ENCODE data around the gene DDX39A.
A peak's percentile ranks its signal among the peaks of the same experiment; 100 is the strongest.

The DDX39A gene

GRCh38 chr19:14434543-14435319 is 15.6 kb upstream of the DDX39A start:
- H3K9ac ChIP-seq (ENCODE audit: low read depth in 1 of 2, low read length in 2 of 2), result peak overlapping the region in 1 of 2 donors; percentile 64
- peaks cover 24 to 26% of the 10 kb centered on the region in 2 donors for H3K4me1 ChIP-seq (ENCODE audit: control insufficient read depth in 2 of 2, insufficient read depth in 2 of 2, low read length in 2 of 2)
- peak overlapping the region; percentile 54 to 70 for H3K4me3 ChIP-seq (ENCODE audit: low read length in 2 of 2)
- peaks cover 3 to 5% of the 10 kb centered on the region in 2 donors for H3K27me3 ChIP-seq (ENCODE audit: control insufficient read depth in 2 of 2, insufficient read depth in 2 of 2, low read length in 2 of 2)
- no peaks in the 10 kb centered on the region for H3K9me3 ChIP-seq (ENCODE audit: control insufficient read depth in 2 of 2, low read length in 2 of 2)
- no peaks in the 10 kb centered on the region for H3K36me3 ChIP-seq (ENCODE audit: control insufficient read depth in 2 of 2, insufficient read depth in 2 of 2, low read length in 2 of 2)
- H3K27ac ChIP-seq (ENCODE audit: low read depth in 2 of 2, low read length in 2 of 2), result peak overlapping the region; percentile 48 to 63

- no peaks in the 10 kb centered on the region for H3K9me3 ChIP-seq (ENCODE audit: control insufficient read depth in 2 of 2, low read length in 2 of 2)
- peak overlapping the region; percentile 26 to 64 for H3K9ac ChIP-seq (ENCODE audit: low read depth in 1 of 2, low read length in 2 of 2)
- peaks cover 3 to 5% of the 10 kb centered on the region in 2 donors for H3K27me3 ChIP-seq (ENCODE audit: control insufficient read depth in 2 of 2, insufficient read depth in 2 of 2, low read length in 2 of 2)
- peaks cover 21 to 24% of the 10 kb centered on the region in 2 donors for H3K4me1 ChIP-seq (ENCODE audit: control insufficient read depth in 2 of 2, insufficient read depth in 2 of 2, low read length in 2 of 2)
- H3K27ac ChIP-seq (ENCODE audit: low read depth in 2 of 2, low read length in 2 of 2), result peak overlapping the region; percentile 48 to 63
- H3K36me3 ChIP-seq (ENCODE audit: control insufficient read depth in 2 of 2, insufficient read depth in 2 of 2, low read length in 2 of 2), result no peaks in the 10 kb centered on the region
- peak overlapping the region; percentile 54 to 70 for H3K4me3 ChIP-seq (ENCODE audit: low read length in 2 of 2)
Measured at GRCh38 chr19:14433554-14434501, 14.7 kb upstream of the DDX39A start.

DNA sequence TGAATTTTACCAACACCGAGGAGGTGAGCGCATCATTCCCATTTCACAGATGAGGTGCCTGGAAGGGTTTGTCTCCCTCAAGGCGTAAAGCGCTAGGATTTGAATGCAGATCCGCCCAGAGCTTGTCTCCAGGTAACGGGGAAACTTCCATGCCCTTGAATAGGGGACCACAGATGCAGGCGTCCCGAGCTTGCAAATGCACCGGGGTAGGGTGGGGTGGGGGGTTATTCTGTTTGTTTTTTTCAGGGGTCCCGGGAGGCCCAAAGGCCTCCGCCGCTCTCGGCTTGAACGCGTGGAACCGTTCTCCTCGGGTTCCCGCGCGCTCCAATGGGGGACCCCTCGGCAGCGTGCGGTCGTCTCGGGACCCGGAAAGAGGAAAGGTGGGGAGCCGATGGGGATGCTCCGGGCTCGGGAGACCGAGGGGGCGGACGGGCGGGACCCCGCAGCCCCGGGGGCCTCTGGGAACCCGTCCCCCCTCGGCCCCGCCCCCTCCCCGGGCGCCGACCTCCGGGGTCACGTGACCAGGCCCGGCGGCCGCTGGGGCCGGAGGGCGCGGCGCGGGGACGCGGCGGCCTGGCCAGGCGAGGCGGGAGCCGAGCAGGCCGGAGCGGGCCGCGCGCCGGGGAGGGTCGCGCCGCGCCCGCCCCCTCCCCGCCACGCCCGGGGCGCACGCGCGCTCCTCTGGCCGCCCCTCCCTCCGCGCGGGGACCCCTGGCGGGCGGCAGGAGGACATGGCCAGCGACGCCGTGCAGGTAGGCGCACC is 13.8 kb upstream of the DDX39A start, which contains the start of gene PKN1:
PKN1 (plus strand) TSS at position 516 of the 763 bp plus-strand sequence; CDS start at position 732, 216 bp downstream.
- Histone ChIP-seq H3K36me3 (ENCODE audit: control insufficient read depth in 2 of 2, insufficient read depth in 2 of 2, low read length in 2 of 2) (no peaks in the 10 kb centered on the region), H3K9ac (ENCODE audit: low read depth in 1 of 2, low read length in 2 of 2) (peak within 1 kb of the TSS; percentile 60 to 64), H3K27ac (ENCODE audit: low read depth in 2 of 2, low read length in 2 of 2) (peak within 1 kb of the TSS; percentile 48 to 63), H3K27me3 (ENCODE audit: control insufficient read depth in 2 of 2, insufficient read depth in 2 of 2, low read length in 2 of 2) (peaks cover 3 to 5% of the 10 kb centered on the region in 2 donors), H3K4me3 (ENCODE audit: low read length in 2 of 2) (peak within 1 kb of the TSS; percentile 54 to 70), H3K9me3 (ENCODE audit: control insufficient read depth in 2 of 2, low read length in 2 of 2) (no peaks in the 10 kb centered on the region), H3K4me1 (ENCODE audit: control insufficient read depth in 2 of 2, insufficient read depth in 2 of 2, low read length in 2 of 2) (peaks cover 21 to 24% of the 10 kb centered on the region in 2 donors)

DNA sequence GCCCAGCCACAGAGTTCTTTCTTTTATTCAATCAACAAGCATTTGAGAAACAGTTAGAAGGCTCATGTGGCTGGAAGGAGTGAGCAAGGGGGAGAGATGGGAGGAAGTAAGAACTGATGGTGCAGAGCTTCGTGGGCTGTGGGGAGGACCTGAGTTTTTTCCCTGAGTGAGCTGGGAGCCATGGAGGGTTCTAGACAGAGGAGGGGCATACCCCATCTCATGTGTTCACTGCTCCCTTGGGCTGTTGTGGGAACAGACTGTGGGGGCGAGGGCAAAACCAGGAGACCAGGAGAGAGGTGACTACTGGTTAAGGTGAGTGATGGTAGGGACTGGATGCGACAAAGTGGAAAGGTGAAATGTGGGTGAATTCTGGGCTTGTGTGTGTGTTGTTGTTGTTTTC is 11.6 kb upstream of the DDX39A start:
- no peak overlapping the region for H3K4me3 ChIP-seq (ENCODE audit: low read length in 2 of 2)
- no peaks in the 10 kb centered on the region for H3K9me3 ChIP-seq (ENCODE audit: control insufficient read depth in 2 of 2, low read length in 2 of 2)
- H3K9ac ChIP-seq (ENCODE audit: low read depth in 1 of 2, low read length in 2 of 2), result no peak overlapping the region
- H3K36me3 ChIP-seq (ENCODE audit: control insufficient read depth in 2 of 2, insufficient read depth in 2 of 2, low read length in 2 of 2), result no peaks in the 10 kb centered on the region
- H3K4me1 ChIP-seq (ENCODE audit: control insufficient read depth in 2 of 2, insufficient read depth in 2 of 2, low read length in 2 of 2), result peaks cover 21 to 24% of the 10 kb centered on the region in 2 donors
- no peak overlapping the region for H3K27ac ChIP-seq (ENCODE audit: low read depth in 2 of 2, low read length in 2 of 2)
- peaks cover 3 to 5% of the 10 kb centered on the region in 2 donors for H3K27me3 ChIP-seq (ENCODE audit: control insufficient read depth in 2 of 2, insufficient read depth in 2 of 2, low read length in 2 of 2)

DNA sequence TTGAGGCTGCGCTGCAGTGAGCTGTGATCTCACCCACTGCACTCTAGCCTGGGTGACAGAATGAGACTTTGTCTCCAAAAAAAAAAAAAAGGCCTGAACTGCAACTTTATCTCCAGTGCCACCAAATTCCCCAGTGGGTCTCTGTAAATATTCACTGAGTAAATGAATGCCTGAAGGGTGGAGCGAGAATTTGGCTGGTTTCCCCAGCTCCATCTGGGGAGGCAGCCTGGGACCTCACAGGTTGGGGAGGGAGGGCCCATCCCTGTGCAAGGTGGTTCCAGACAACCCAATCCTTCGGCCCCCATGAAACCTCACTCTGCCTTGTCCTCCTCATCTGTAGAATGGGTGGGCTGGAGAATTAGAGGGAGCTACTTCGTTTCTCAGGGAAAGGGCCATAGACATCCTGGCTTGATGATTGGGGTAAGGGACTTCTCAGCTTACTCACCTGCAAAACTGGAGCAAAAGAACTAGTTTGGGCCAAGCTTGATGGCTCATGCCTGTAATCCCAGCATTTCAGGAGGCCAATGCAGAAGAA is 9.8 kb upstream of the DDX39A start:
- Histone ChIP-seq H3K36me3 (ENCODE audit: control insufficient read depth in 2 of 2, insufficient read depth in 2 of 2, low read length in 2 of 2) (no peaks in the 10 kb centered on the region), H3K9ac (ENCODE audit: low read depth in 1 of 2, low read length in 2 of 2) (no peak overlapping the region)

DNA sequence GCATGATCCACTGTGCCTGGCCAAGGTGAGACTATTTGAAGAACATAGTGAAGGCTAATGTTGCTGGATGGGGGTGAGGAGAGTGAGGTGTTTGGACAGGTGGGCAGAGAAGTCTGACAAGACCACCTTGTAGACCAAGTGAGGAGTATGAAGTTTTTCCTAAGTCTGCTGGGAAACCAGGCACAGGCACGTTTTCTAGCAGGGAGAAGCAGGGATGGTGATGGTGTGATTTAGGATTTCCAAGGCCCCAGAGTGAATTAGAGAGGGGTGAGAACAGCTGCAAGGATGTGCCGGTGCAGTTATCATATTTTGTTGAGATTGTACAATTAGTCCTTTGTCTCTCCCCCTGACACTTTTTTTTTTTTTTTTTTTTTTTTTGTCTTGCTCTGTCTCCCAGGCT is 8.3 kb upstream of the DDX39A start:
- no peak overlapping the region for H3K9ac ChIP-seq (ENCODE audit: low read depth in 1 of 2, low read length in 2 of 2)
- no peaks in the 10 kb centered on the region for H3K9me3 ChIP-seq (ENCODE audit: control insufficient read depth in 2 of 2, low read length in 2 of 2)
- peaks cover 0 to 5% of the 10 kb centered on the region in 2 donors for H3K27me3 ChIP-seq (ENCODE audit: control insufficient read depth in 2 of 2, insufficient read depth in 2 of 2, low read length in 2 of 2)
- no peak overlapping the region for H3K4me3 ChIP-seq (ENCODE audit: low read length in 2 of 2)
- H3K27ac ChIP-seq (ENCODE audit: low read depth in 2 of 2, low read length in 2 of 2), result no peak overlapping the region
- no peaks in the 10 kb centered on the region for H3K36me3 ChIP-seq (ENCODE audit: control insufficient read depth in 2 of 2, insufficient read depth in 2 of 2, low read length in 2 of 2)
- peaks cover under 1% of the 10 kb centered on the region in 2 donors for H3K4me1 ChIP-seq (ENCODE audit: control insufficient read depth in 2 of 2, insufficient read depth in 2 of 2, low read length in 2 of 2)

More for the DNA sequence above, 9.8 kb upstream of the DDX39A start:
- no peaks in the 10 kb centered on the region for H3K9me3 ChIP-seq (ENCODE audit: control insufficient read depth in 2 of 2, low read length in 2 of 2)
- no peak overlapping the region for H3K27ac ChIP-seq (ENCODE audit: low read depth in 2 of 2, low read length in 2 of 2)
- H3K4me3 ChIP-seq (ENCODE audit: low read length in 2 of 2), result no peak overlapping the region
- H3K4me1 ChIP-seq (ENCODE audit: control insufficient read depth in 2 of 2, insufficient read depth in 2 of 2, low read length in 2 of 2), result peaks cover 10 to 11% of the 10 kb centered on the region in 2 donors
- H3K27me3 ChIP-seq (ENCODE audit: control insufficient read depth in 2 of 2, insufficient read depth in 2 of 2, low read length in 2 of 2), result peaks cover 3 to 5% of the 10 kb centered on the region in 2 donors

DNA sequence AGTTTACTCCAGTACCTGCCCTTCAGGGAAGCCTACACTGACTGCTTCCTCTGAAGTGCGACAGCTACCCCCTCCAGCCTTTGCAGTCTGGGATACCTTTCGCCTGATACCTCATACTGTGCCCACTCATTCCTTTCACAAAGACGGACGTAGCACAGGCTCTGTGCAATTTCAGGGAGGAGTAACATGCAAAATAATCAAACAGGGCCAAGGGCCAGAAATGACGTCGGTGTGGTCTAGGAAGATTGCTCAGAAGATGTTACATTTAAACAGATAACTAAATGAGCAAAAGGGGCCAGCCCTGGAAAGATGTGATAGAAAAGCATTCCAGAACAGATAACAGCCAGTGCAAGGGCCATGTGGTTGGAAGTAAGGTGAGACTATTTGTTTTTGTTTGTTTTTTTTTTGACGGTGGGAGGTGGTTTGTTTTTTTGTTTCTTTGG is 6.6 kb upstream of the DDX39A start:
- H3K9me3 ChIP-seq (ENCODE audit: control insufficient read depth in 2 of 2, low read length in 2 of 2), result no peaks in the 10 kb centered on the region
- no peaks in the 10 kb centered on the region for H3K4me1 ChIP-seq (ENCODE audit: control insufficient read depth in 2 of 2, insufficient read depth in 2 of 2, low read length in 2 of 2)
- H3K36me3 ChIP-seq (ENCODE audit: control insufficient read depth in 2 of 2, insufficient read depth in 2 of 2, low read length in 2 of 2), result no peaks in the 10 kb centered on the region
- no peaks in the 10 kb centered on the region for H3K27me3 ChIP-seq (ENCODE audit: control insufficient read depth in 2 of 2, insufficient read depth in 2 of 2, low read length in 2 of 2)
- H3K27ac ChIP-seq (ENCODE audit: low read depth in 2 of 2, low read length in 2 of 2), result no peak overlapping the region
- H3K4me3 ChIP-seq (ENCODE audit: low read length in 2 of 2), result no peak overlapping the region
- no peak overlapping the region for H3K9ac ChIP-seq (ENCODE audit: low read depth in 1 of 2, low read length in 2 of 2)

GRCh38 chr19:14418856-14419105 is 360 bp downstream of the DDX39A start:
- Histone ChIP-seq H3K4me1 (ENCODE audit: control insufficient read depth in 2 of 2, insufficient read depth in 2 of 2, low read length in 2 of 2) (peaks cover 24 to 29% of the 10 kb centered on the region in 2 donors), H3K36me3 (ENCODE audit: control insufficient read depth in 2 of 2, insufficient read depth in 2 of 2, low read length in 2 of 2) (peaks cover 2 to 6% of the 10 kb centered on the region in 2 donors), H3K27me3 (ENCODE audit: control insufficient read depth in 2 of 2, insufficient read depth in 2 of 2, low read length in 2 of 2) (no peaks in the 10 kb centered on the region), H3K4me3 (ENCODE audit: low read length in 2 of 2) (peak overlapping the region; percentile 89 to 94), H3K9me3 (ENCODE audit: control insufficient read depth in 2 of 2, low read length in 2 of 2) (no peaks in the 10 kb centered on the region), H3K27ac (ENCODE audit: low read depth in 2 of 2, low read length in 2 of 2) (peak overlapping the region; percentile 95 to 98), H3K9ac (ENCODE audit: low read depth in 1 of 2, low read length in 2 of 2) (peak overlapping the region; percentile 85 to 88)

- Histone ChIP-seq H3K36me3 (ENCODE audit: control insufficient read depth in 2 of 2, insufficient read depth in 2 of 2, low read length in 2 of 2) (peaks cover 16% of the 10 kb centered on the region in 2 donors), H3K27me3 (ENCODE audit: control insufficient read depth in 2 of 2, insufficient read depth in 2 of 2, low read length in 2 of 2) (no peaks in the 10 kb centered on the region), H3K27ac (ENCODE audit: low read depth in 2 of 2, low read length in 2 of 2) (peak overlapping the region; percentile 38 to 64), H3K9me3 (ENCODE audit: control insufficient read depth in 2 of 2, low read length in 2 of 2) (no peaks in the 10 kb centered on the region), H3K9ac (ENCODE audit: low read depth in 1 of 2, low read length in 2 of 2) (peak overlapping the region; percentile 1 to 41), H3K4me3 (ENCODE audit: low read length in 2 of 2) (peak overlapping the region; percentile 22 to 32), H3K4me1 (ENCODE audit: control insufficient read depth in 2 of 2, insufficient read depth in 2 of 2, low read length in 2 of 2) (peaks cover 27 to 31% of the 10 kb centered on the region in 2 donors)
Measured at GRCh38 chr19:14416817-14417231, 2.3 kb downstream of the DDX39A start.

All from mucosa of rectum (tissue), 2 donors.